GM18870 (cell line): ENCODE measurements around the gene MRAP2.
A peak's percentile ranks its signal among the peaks of the same experiment; 100 is the strongest.
"Not testable (repeated sequence)": the region's sequence is repeated elsewhere in the genome, so short reads cannot be mapped to it uniquely, and the experiment has no call there.

ENCODE experiments used
- ATAC-seq: cut with Tn5 transposase; IDR thresholded peaks from one replicate; pipeline ENCODE4 v1.9.1; 2021; ENCODE audit warnings: moderate library complexity; ENCODE audit not compliant: unreplicated experiment

MRAP2 gene

GRCh38 chr6:84074988-84075781 lies 41.6 kb downstream of the MRAP2 start:
- ATAC-seq: no peak

- ATAC-seq: no peak
Observed at GRCh38 chr6:84077645-84078044, 44.1 kb downstream of the MRAP2 start.

GRCh38 chr6:84078335-84078734 lies 44.8 kb downstream of the MRAP2 start:
- no peak for ATAC-seq

- no peak for ATAC-seq
Observed at GRCh38 chr6:84081222-84081621, 47.6 kb downstream of the MRAP2 start.

GRCh38 chr6:84082689-84083265 lies 49.2 kb downstream of the MRAP2 start:
- no peak for ATAC-seq

GRCh38 chr6:84084705-84085104 lies 51.1 kb downstream of the MRAP2 start:
- not testable (repeated sequence) for ATAC-seq

- ATAC-seq: no peak
Observed at GRCh38 chr6:84086056-84086455, 52.5 kb downstream of the MRAP2 start.

GRCh38 chr6:84086545-84087429 lies 53.2 kb downstream of the MRAP2 start:
- ATAC-seq: no peak

GRCh38 chr6:84089081-84089480 lies 55.5 kb downstream of the MRAP2 start:
- no peak for ATAC-seq

- no peak for ATAC-seq
Observed at GRCh38 chr6:84089552-84089951, 56.0 kb downstream of the MRAP2 start.

GRCh38 chr6:84093441-84094435 lies 60.2 kb downstream of the MRAP2 start:
- ATAC-seq: peak; percentile 54

- ATAC-seq: no peak
Observed at GRCh38 chr6:84095156-84095555, 61.6 kb downstream of the MRAP2 start.

GRCh38 chr6:84103029-84103428 lies 69.5 kb downstream of the MRAP2 start:
- no peak for ATAC-seq

GRCh38 chr6:84105215-84105924 lies 71.8 kb downstream of the MRAP2 start:
- not testable (repeated sequence) for ATAC-seq

GRCh38 chr6:84107495-84107894 lies 73.9 kb downstream of the MRAP2 start:
- no peak for ATAC-seq

GRCh38 chr6:84111351-84111750 lies 77.8 kb downstream of the MRAP2 start:
- not testable (repeated sequence) for ATAC-seq

GRCh38 chr6:84114933-84115594 lies 81.5 kb downstream of the MRAP2 start:
- ATAC-seq: not testable (repeated sequence)

- no peak for ATAC-seq
Observed at GRCh38 chr6:84118191-84118590, 84.6 kb downstream of the MRAP2 start.

- no peak for ATAC-seq
Observed at GRCh38 chr6:84119277-84119676, 85.7 kb downstream of the MRAP2 start.
